Muscle of leg (tissue), 11 donors: ENCODE results near the gene ULK4. TPM values are rescaled to one million over a fixed set of nuclear protein-coding genes. Genes with fewer than 3 reads are reported as not detected.
"Not testable (repeated sequence)": the region's sequence is repeated elsewhere in the genome, so short reads cannot be mapped to it uniquely, and the experiment has no call there.

Experiments
- DNase-seq: peaks from one replicate; pipeline ENCODE4 v3.0.0; 2013
- H3K27ac ChIP-seq: one replicate; pipeline ENCODE4 v1.5.1; 2013; ENCODE audit warnings: mild to moderate bottlenecking, low read length, control low read depth
- H3K27me3 ChIP-seq: one replicate; pipeline ENCODE4 v1.6.1; 2013; ENCODE audit warnings: low read length; ENCODE audit not compliant: control insufficient read depth, insufficient read depth
- H3K36me3 ChIP-seq: one replicate; pipeline ENCODE4 v1.6.1; 2013; ENCODE audit warnings: low read length; ENCODE audit not compliant: control insufficient read depth, insufficient read depth
- H3K4me1 ChIP-seq: one replicate; pipeline ENCODE4 v1.6.1; 2013; ENCODE audit warnings: low read length; ENCODE audit not compliant: control insufficient read depth, insufficient read depth
- H3K4me3 ChIP-seq: one replicate; pipeline ENCODE4 v1.5.1; 2013; ENCODE audit warnings: low read length, control low read depth
- H3K9me3 ChIP-seq: replicated peaks from 2 replicates; pipeline ENCODE4 v1.6.1; 2013; ENCODE audit warnings: low read depth, low read length; ENCODE audit not compliant: control insufficient read depth
- WGBS: methylation state at CpG from one replicate; pipeline ENCODE4 v1.1.5; 2013; ENCODE audit warnings: missing lambda C conversion rate; ENCODE audit not compliant: insufficient coverage; 5-methylcytosine and 5-hydroxymethylcytosine counted together
- polyA plus RNA-seq, 8 donors: library from polyadenylated mRNA; unstranded; fragments of 120-200 nt; gene quantifications; one replicate each; pipeline versions ENCODE4 v1.2.1 to v1.2.3, GENCODE V29; 2013; ENCODE audit warnings: inconsistent platforms in 1 of 8, low replicate concordance in 1 of 8; ENCODE audit not compliant: insufficient read length in 8 of 8, insufficient read depth in 1 of 8
- total RNA-seq: library from RNA; stranded (reverse); fragments of 120-200 nt; gene quantifications from one replicate; pipeline ENCODE4 v1.2.4, GENCODE V29; 2013

Gene ULK4
- total and polyA plus RNA-seq, 9 donors: 2.2 to 5.6 (median 2.4) TPM

DNA sequence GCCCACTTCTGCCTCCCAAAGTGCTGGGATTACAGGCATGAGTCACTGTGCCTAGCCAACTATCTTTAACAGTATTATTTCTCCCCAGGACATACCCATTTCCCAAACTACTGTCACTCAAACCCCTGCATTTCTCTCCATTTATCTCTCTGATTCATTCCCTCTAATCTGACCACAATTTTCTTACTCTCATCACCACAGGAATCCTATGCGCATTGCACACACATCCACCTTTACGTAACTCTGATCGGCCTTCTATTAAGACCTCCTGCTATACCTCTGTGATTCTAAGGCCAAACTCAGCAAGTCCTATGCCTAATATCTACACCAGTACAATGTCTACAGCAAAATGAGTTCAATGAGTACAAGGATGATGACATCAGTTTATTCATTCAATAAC is 235.0 kb downstream of the ULK4 start:
- Histone ChIP-seq H3K4me3 (no peak overlapping the region), H3K4me1 (no peaks in the 10 kb centered on the region), H3K9me3 (no peaks in the 10 kb centered on the region), H3K27me3 (no peaks in the 10 kb centered on the region), H3K27ac (no peak overlapping the region), H3K36me3 (no peaks in the 10 kb centered on the region)
- 100% methylated on average over 3 of the region's 3 CpGs for WGBS
- DNase-seq: no peak

DNA sequence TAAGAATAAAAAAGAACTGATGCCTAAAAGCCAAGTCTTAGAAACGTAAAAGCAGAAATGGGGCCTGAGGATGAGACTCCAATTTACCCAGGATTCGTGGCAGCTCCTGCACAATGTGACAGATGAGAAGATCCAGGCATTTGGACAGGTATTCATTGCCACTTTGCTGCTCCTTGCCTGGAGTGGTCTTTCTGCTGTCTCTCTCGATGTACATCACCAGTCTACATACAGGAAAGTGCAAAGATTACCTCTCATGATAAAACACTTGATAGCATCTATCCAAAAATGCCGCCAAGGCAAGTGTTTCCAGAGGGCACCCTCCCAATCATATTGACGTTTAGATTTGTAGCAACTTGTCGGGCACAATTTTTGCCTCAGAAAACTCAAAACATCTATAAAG is 244.3 kb downstream of the ULK4 start:
- Histone ChIP-seq H3K27ac (no peak overlapping the region), H3K9me3 (no peaks in the 10 kb centered on the region), H3K27me3 (no peaks in the 10 kb centered on the region), H3K36me3 (no peaks in the 10 kb centered on the region), H3K4me3 (no peak overlapping the region), H3K4me1 (no peaks in the 10 kb centered on the region)
- 65% methylated on average over 4 of the region's 6 CpGs for WGBS
- DNase-seq: no peak

DNA sequence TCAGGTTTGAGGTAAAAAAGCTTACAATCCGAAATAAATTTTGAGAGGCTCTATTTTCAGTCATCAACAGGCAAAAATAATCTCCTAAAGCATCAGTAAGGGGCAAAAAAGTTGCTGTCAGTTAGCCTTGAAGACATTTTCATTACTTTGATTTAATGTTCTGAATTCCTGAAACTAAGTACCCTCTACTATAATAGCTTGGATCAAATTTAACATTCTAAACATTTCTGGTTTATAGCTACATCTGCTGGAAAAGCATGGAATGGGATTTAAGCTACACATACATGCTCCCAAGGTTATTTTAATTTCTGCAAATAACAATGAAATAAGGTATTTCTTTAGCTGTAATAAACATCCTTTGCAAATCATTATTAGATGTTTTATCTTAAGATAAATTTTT is 245.4 kb downstream of the ULK4 start:
- no CpG with 5 or more reads among the region's 1 CpG for WGBS
- peak; percentile 37 for DNase-seq

DNA sequence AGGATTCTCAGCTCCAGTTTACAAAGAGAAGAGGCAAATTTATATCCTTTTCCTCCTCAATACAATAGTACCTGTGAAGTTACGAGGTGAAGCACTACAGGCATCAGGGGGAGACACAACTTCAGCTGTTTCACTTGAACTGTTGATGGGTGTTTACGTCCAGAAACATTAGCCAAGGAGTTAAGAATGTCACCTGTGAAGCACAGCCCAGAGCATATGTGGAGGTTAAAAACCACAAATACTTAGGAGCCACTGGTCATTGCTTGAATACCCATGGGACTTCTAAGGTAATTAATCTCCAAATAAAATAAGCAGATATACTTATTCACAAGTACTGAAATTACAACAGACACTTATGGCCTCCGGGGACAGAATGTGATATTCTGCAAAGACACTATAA is 246.5 kb downstream of the ULK4 start:
- no peak overlapping the region for H3K27ac ChIP-seq
- H3K4me1 ChIP-seq: no peaks in the 10 kb centered on the region
- no peaks in the 10 kb centered on the region for H3K27me3 ChIP-seq
- no peak for DNase-seq
- 80% methylated on average over 1 of the region's 3 CpGs for WGBS
- H3K36me3 ChIP-seq: no peaks in the 10 kb centered on the region
- no peaks in the 10 kb centered on the region for H3K9me3 ChIP-seq
- no peak overlapping the region for H3K4me3 ChIP-seq

More for the DNA sequence above, 245.4 kb downstream of the ULK4 start:
- Histone ChIP-seq H3K4me1 (no peaks in the 10 kb centered on the region), H3K9me3 (no peaks in the 10 kb centered on the region), H3K4me3 (no peak overlapping the region), H3K36me3 (no peaks in the 10 kb centered on the region), H3K27me3 (no peaks in the 10 kb centered on the region), H3K27ac (no peak overlapping the region)

DNA sequence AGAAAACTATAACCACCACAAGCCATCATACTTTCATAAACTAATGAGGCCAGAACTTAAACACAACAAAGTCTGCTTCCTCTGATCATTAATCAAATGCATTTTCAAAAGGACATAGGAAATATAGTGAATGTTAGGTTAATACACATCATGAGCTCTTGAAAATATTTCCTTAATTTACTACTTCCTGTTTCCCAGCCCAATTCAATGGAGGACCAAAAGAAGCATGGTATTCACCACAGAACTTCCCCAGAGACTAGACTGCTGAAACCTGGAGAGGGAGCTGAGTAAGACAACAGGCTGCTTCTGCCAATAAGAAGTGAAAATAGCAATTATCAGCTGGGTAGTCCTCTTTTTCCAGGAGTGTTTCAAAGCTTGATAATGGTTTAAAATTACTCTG is 250.3 kb downstream of the ULK4 start:
- H3K36me3 ChIP-seq: no peaks in the 10 kb centered on the region
- no peak overlapping the region for H3K4me3 ChIP-seq
- H3K27me3 ChIP-seq: no peaks in the 10 kb centered on the region
- peak; percentile 28 for DNase-seq
- H3K27ac ChIP-seq: no peak overlapping the region
- H3K4me1 ChIP-seq: no peaks in the 10 kb centered on the region
- H3K9me3 ChIP-seq: no peaks in the 10 kb centered on the region

DNA sequence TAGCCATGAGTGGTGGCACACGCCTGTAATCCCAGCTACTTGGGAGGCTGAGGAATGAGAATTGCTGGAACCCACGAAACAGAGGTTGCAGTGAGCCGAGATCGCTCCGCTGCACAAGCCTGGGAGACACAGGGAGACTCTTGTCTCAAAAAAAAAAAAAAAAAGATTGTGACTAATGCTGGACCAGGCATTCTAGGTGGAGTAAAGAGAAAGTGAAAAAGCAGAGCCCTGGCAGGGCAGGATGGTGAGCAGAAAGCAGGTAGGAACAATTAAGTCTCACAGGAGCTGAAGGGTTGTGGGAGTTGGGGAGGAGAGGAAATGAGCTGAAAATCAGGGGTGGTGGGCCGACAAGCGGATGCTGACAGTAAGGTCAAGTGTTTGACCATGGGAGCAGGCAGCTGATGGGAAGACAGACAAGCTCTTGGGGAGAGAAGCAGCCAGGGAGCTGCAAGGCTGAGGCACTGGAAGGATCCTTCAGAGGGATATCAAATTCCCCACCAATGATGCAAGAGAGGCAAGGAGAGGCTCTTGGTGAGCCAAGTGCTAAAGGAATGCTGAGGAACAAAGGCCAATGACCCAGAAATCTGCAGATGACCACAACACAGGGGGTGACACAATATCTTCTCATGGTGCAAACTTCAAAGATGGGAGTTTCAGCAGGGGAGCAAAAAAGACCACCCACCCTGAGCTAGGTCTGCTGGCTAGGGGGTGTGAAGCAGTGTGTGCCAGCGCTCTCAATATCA is 251.1 kb downstream of the ULK4 start:
- Histone ChIP-seq H3K27me3 (no peaks in the 10 kb centered on the region), H3K9me3 (no peaks in the 10 kb centered on the region), H3K4me1 (no peaks in the 10 kb centered on the region), H3K4me3 (no peak overlapping the region), H3K27ac (no peak overlapping the region), H3K36me3 (no peaks in the 10 kb centered on the region)
- WGBS: 96% methylated on average over 5 of the region's 8 CpGs
- DNase-seq: no peak

DNA sequence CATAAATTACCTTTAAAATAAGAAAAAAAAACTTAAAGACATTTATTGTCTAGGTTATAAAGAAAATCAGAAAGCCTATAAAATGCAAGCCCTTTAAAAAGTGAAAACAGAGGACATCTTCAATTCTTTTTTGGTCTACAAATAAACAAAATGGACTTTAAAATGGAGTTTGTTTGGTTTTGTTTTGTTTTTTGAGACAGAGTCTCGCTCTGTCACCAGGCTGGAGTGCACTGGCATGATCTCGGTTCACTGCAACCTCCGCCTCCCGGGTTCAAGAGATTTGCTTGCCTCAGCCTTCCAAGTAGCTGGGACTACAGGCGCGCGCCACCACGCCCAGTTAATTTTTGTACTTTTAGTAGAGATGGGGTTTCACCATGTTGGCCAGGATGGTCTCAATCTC is 252.7 kb downstream of the ULK4 start:
- not testable (repeated sequence) for DNase-seq, H3K4me3 ChIP-seq, H3K27me3 ChIP-seq, H3K9me3 ChIP-seq, H3K27ac ChIP-seq, H3K36me3 ChIP-seq, H3K4me1 ChIP-seq
- 79% methylated on average over 4 of the region's 8 CpGs for WGBS

DNA sequence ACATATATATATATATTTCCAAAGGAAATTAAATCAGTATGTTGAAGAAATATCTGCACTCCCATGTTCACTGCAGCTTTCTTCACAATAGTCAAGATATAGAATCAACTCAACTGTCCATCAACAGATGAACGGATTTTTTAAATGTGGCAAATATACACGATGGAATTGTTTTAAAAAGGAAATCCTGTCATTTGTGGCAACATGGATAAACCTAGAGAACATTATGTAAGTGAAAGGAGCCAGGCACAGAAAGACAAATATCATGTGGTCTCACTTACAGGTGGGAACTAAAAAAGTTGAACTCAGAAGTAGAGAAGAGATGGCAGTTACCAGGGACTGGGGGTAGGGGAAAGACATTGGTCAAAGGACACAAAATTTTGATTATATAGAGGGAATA is 253.7 kb downstream of the ULK4 start:
- WGBS: 92% methylated on average over 2 of the region's 2 CpGs
- H3K27ac ChIP-seq: no peak overlapping the region
- DNase-seq: no peak
- H3K4me3 ChIP-seq: no peak overlapping the region
- H3K27me3 ChIP-seq: no peaks in the 10 kb centered on the region
- H3K9me3 ChIP-seq: no peaks in the 10 kb centered on the region
- no peaks in the 10 kb centered on the region for H3K36me3 ChIP-seq
- H3K4me1 ChIP-seq: no peaks in the 10 kb centered on the region

DNA sequence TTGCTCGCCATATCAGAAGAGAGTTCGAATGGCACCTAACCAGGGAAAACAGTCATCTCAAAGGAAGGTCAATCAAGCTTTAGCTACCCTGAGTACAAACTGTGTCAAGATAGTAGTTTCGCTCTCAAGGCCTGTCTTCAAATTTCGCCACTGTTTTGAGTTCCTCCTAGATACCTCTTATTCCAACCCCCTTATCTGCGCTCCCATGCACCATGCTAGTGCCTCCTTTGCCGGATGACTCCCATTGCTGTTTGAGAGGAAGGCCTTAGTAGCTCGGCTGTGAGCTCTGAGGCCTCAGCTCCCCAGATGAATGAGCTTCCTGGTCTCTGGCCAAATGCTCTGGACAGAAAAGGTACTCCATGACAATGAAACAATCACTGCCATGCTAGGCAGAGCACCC is 256.0 kb downstream of the ULK4 start:
- 92% methylated on average over 6 of the region's 7 CpGs for WGBS
- Histone ChIP-seq H3K4me3 (no peak overlapping the region), H3K36me3 (no peaks in the 10 kb centered on the region), H3K9me3 (no peaks in the 10 kb centered on the region), H3K27me3 (no peaks in the 10 kb centered on the region), H3K27ac (no peak overlapping the region), H3K4me1 (no peaks in the 10 kb centered on the region)
- no peak for DNase-seq

DNA sequence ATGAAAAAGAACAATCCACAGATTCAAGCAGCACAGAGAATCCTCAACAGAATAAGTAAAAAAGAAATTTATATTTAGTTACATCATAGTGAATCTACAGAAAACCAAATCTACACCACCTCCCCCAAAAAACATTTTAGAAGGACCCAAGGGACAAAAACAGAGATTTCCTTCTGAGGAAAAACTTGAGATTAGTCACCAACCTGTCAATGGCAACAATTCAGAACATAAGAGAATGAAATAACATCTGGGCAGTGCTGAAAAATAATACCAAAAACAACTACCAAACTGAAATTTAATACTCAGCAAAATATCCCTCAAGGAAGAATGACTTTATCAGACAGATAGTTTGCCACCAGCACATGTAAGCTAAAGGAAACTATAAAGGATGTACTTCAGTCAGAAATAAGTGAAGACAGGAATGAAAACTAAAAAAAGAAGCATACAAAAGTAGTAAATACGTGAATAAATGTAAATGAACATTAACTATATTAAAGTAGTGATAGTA is 260.7 kb downstream of the ULK4 start:
- Histone ChIP-seq H3K4me3 (no peak overlapping the region), H3K36me3 (no peaks in the 10 kb centered on the region), H3K4me1 (no peaks in the 10 kb centered on the region), H3K27ac (no peak overlapping the region), H3K27me3 (no peaks in the 10 kb centered on the region), H3K9me3 (no peaks in the 10 kb centered on the region)
- no peak for DNase-seq
- no CpG with 5 or more reads among the region's 1 CpG for WGBS

DNA sequence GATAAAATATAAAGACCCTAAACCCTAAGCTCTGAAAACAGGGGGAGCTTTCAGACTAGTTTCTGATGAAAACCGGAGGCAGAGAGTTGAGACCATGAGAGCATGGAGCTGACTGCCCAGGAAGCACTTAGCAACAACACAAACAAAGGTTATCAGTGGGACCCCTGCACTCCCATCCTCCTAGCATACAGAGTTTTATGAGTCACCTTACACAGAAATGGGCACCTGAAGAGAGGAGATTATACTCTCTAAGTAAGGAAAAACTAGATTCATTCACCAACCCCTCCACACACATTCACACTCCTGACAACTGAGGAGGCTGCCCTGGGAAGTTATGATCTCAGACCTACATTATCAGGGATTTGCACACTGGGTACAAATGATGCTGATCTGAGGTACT is 261.7 kb downstream of the ULK4 start:
- WGBS: no CpG with 5 or more reads among the region's 1 CpG
- no peak for DNase-seq
- Histone ChIP-seq H3K36me3 (no peaks in the 10 kb centered on the region), H3K9me3 (no peaks in the 10 kb centered on the region), H3K4me3 (no peak overlapping the region), H3K27ac (no peak overlapping the region), H3K4me1 (no peaks in the 10 kb centered on the region), H3K27me3 (no peaks in the 10 kb centered on the region)
